CD14-positive monocyte (primary cell): ENCODE data around the gene PYGB. TPM values are rescaled to one million over a fixed set of nuclear protein-coding genes. Genes with fewer than 3 reads are reported as not detected.
"Not testable (repeated sequence)": the region's sequence is repeated elsewhere in the genome, so short reads cannot be mapped to it uniquely, and the experiment has no call there.

ENCODE experiments used
- DNase-seq, 3 donors: peaks; one replicate each; pipeline ENCODE4 v3.0.0-alpha.2; 2011 to 2022
- H2AFZ ChIP-seq: 2 replicates; pipeline ENCODE4 v1.6.0; 2012; ENCODE audit warnings: mild to moderate bottlenecking, low read depth, low read length, inconsistent platforms; ENCODE audit not compliant: insufficient read depth, poor library complexity, severe bottlenecking
- H3K27ac ChIP-seq, 2 donors: 1 replicate in 1 of 2; 2 replicates in 1 of 2; pipeline ENCODE4 v1.5.1; 2012 to 2013; ENCODE audit warnings: low read length in 2 of 2, control low read depth in 1 of 2, inconsistent platforms in 1 of 2, low read depth in 1 of 2, mild to moderate bottlenecking in 1 of 2
- H3K27me3 ChIP-seq, 2 donors: one replicate each; pipeline versions ENCODE4 v1.6.0 to v1.6.1; 2011 to 2013; ENCODE audit warnings: low read length in 2 of 2; ENCODE audit not compliant: control insufficient read depth in 2 of 2, insufficient read depth in 2 of 2
- H3K36me3 ChIP-seq, 2 donors: replicated peaks in 1 of 2; 1 replicate in 1 of 2; 2 replicates in 1 of 2; pipeline versions ENCODE4 v1.5.1 to v1.6.1; 2012 to 2013; ENCODE audit warnings: low read length in 2 of 2, control low read depth in 1 of 2, inconsistent platforms in 1 of 2, mild to moderate bottlenecking in 1 of 2; ENCODE audit not compliant: insufficient read depth in 2 of 2, control insufficient read depth in 1 of 2
- H3K4me1 ChIP-seq, 2 donors: 1 replicate in 1 of 2; 2 replicates in 1 of 2; pipeline versions ENCODE4 v1.5.1 to v1.6.1; 2012 to 2013; ENCODE audit warnings: low read length in 2 of 2, control low read depth in 1 of 2, inconsistent platforms in 1 of 2, mild to moderate bottlenecking in 1 of 2, moderate library complexity in 1 of 2; ENCODE audit not compliant: insufficient read depth in 2 of 2, control insufficient read depth in 1 of 2
- H3K4me2 ChIP-seq: replicated peaks from 2 replicates; pipeline ENCODE3; 2012; ENCODE audit warnings: low read length, moderate library complexity, mild to moderate bottlenecking; ENCODE audit not compliant: poor library complexity, severe bottlenecking; ENCODE audit errors: extremely low read depth
- H3K4me3 ChIP-seq, 3 experiments: fragments of 200-600 bp in 1 of 3; sonication (generic) in 1 of 3; replicated peaks in 1 of 3; 1 replicate in 2 of 3; 2 replicates in 1 of 3; pipeline ENCODE4 v1.5.1; 2011 to 2013; ENCODE audit warnings: low read length in 3 of 3, mild to moderate bottlenecking in 3 of 3, control low read depth in 2 of 3, low read depth in 2 of 3, inconsistent platforms in 1 of 3, moderate library complexity in 1 of 3
- H3K79me2 ChIP-seq: 2 replicates; pipeline ENCODE4 v1.6.0; 2012; ENCODE audit warnings: mild to moderate bottlenecking, control low read depth, inconsistent platforms, low read length, moderate library complexity; ENCODE audit not compliant: insufficient read depth
- H3K9ac ChIP-seq: 2 replicates; pipeline ENCODE4 v1.6.0; 2017; ENCODE audit warnings: low read length, mild to moderate bottlenecking; ENCODE audit not compliant: insufficient read depth, poor library complexity, severe bottlenecking
- H3K9me3 ChIP-seq, 2 donors: replicated peaks in 1 of 2; 1 replicate in 1 of 2; 2 replicates in 1 of 2; pipeline versions ENCODE4 v1.5.1 to v1.6.1; 2012 to 2013; ENCODE audit warnings: low read length in 2 of 2, control low read depth in 1 of 2; ENCODE audit not compliant: control insufficient read depth in 1 of 2, insufficient read depth in 1 of 2
- H4K20me1 ChIP-seq: 2 replicates; pipeline ENCODE4 v1.6.0; 2012; ENCODE audit warnings: mild to moderate bottlenecking, low read length, control low read depth, moderate library complexity; ENCODE audit not compliant: insufficient read depth
- H3K27ac Mint-ChIP-seq, 7 donors: one replicate each; pipeline ENCODE4 v1.8.0; 2020; ENCODE audit warnings: mild to moderate bottlenecking in 7 of 7, mixed read lengths in 7 of 7, moderate library complexity in 6 of 7, inconsistent platforms in 2 of 7
- H3K27me3 Mint-ChIP-seq, 3 donors: one replicate each; pipeline ENCODE4 v1.8.0; 2021 to 2022; ENCODE audit warnings: low read depth in 3 of 3, mild to moderate bottlenecking in 3 of 3, mixed read lengths in 3 of 3, moderate library complexity in 3 of 3, inconsistent platforms in 1 of 3
- H3K36me3 Mint-ChIP-seq, 2 donors: one replicate each; pipeline ENCODE4 v1.8.0; 2020; ENCODE audit warnings: mixed read lengths in 2 of 2, inconsistent platforms in 1 of 2, mild to moderate bottlenecking in 1 of 2
- H3K4me1 Mint-ChIP-seq: one replicate; pipeline ENCODE4 v1.8.0; 2020; ENCODE audit warnings: mild to moderate bottlenecking, mixed read lengths
- H3K4me3 Mint-ChIP-seq, 2 donors: one replicate each; pipeline ENCODE4 v1.8.0; 2020; ENCODE audit warnings: mild to moderate bottlenecking in 2 of 2, mixed read lengths in 2 of 2, moderate library complexity in 1 of 2
- H3K9me3 Mint-ChIP-seq, 7 donors: one replicate each; pipeline ENCODE4 v1.8.0; 2020 to 2022; ENCODE audit warnings: mixed read lengths in 7 of 7, mild to moderate bottlenecking in 6 of 7, moderate library complexity in 6 of 7, inconsistent platforms in 2 of 7
- CTCF ChIP-seq: fragments of 200-600 bp; IDR thresholded peaks from one replicate; pipeline ENCODE4 v1.8.0; 2022; ENCODE audit warnings: antibody characterized with exemption, mild to moderate bottlenecking
- WGBS: methylation state at CpG from one replicate; pipeline ENCODE4 v1.1.5; 2013; ENCODE audit warnings: missing lambda C conversion rate; ENCODE audit not compliant: insufficient coverage; 5-methylcytosine and 5-hydroxymethylcytosine counted together
- intact Hi-C, 2 donors: fragments of 100-400 bp; cut with micrococcal nuclease; formaldehyde crosslinking; loops; one replicate each; pipeline versions ENCODE4 v1.15.0 to v1.15.1; 2023
- polyA plus RNA-seq, 3 donors: library from polyadenylated mRNA; depleted of rRNA in 1 of 3; unstranded in 2 of 3; stranded (reverse) in 1 of 3; fragments of 300-500 nt in 2 of 3; fragments of >200 nt in 1 of 3; fragmentation: Illumina TruSeq in 2 of 3; gene quantifications; 1 replicate in 2 of 3; 2 replicates in 1 of 3; pipeline ENCODE4 v1.2.3, GENCODE V29; 2012 to 2021

PYGB gene
- polyA plus RNA-seq, 3 donors, result 26.6 to 33.2 (median 26.7) TPM

GRCh38 chr20:25233016-25233772, 14.7 kb upstream of the PYGB start:
- H3K27ac Mint-ChIP-seq, result peak overlapping the region in 2 of 7 donors; percentile 75 to 83
- H3K9ac ChIP-seq, result no peak overlapping the region

GRCh38 chr20:25234009-25234849, 13.7 kb upstream of the PYGB start:
- H4K20me1 ChIP-seq, H3K36me3 Mint-ChIP-seq, H3K27me3 ChIP-seq, H3K9me3 Mint-ChIP-seq, H2AFZ ChIP-seq, H3K27ac Mint-ChIP-seq, H3K9me3 ChIP-seq, H3K36me3 ChIP-seq, H3K4me3 ChIP-seq, H3K27ac ChIP-seq, H3K79me2 ChIP-seq, intact Hi-C loops, H3K4me2 ChIP-seq, H3K9ac ChIP-seq, DNase-seq: not testable (repeated sequence)
- Mint-ChIP-seq H3K4me3 (peak overlapping the region in 1 of 2 donors; percentile 24), H3K27me3 (peaks cover 2 to 16% (median 7%) of the 10 kb centered on the region in 3 donors), H3K4me1 (peaks cover 19% of the 10 kb centered on the region)
- WGBS, result 56% methylated on average over 2 of the region's 8 CpGs
- peaks cover 12 to 18% of the 10 kb centered on the region in 2 donors for H3K4me1 ChIP-seq

More at GRCh38 chr20:25233016-25233772, 14.7 kb upstream of the PYGB start:
- Histone ChIP-seq H3K4me3 (no peak overlapping the region), H3K9me3 (no peaks in the 10 kb centered on the region), H3K79me2 (no peaks in the 10 kb centered on the region), H3K36me3 (no peaks in the 10 kb centered on the region), H3K27ac (no peak overlapping the region), H3K4me1 (peaks cover 10 to 12% of the 10 kb centered on the region in 2 donors), H2AFZ (no peak overlapping the region), H3K27me3 (no peaks in the 10 kb centered on the region), H3K4me2 (no peak overlapping the region), H4K20me1 (no peaks in the 10 kb centered on the region)
- Mint-ChIP-seq H3K4me3 (no peak overlapping the region), H3K27me3 (peaks cover 2 to 16% (median 9%) of the 10 kb centered on the region in 3 donors), H3K4me1 (peaks cover 12% of the 10 kb centered on the region), H3K36me3 (peaks cover 4 to 8% of the 10 kb centered on the region in 2 donors), H3K9me3 (no peaks in the 10 kb centered on the region)
- no peak for TF ChIP-seq CTCF
- WGBS, result 96% methylated on average over 4 of the region's 10 CpGs
- no peak for DNase-seq
- intact Hi-C loops, result no loop called here
